HG02852 (cell line): ENCODE data around the gene LARGE1.

ENCODE experiments used
- ATAC-seq: cut with Tn5 transposase; IDR thresholded peaks from one replicate; pipeline ENCODE4 v1.9.1; 2021; ENCODE audit warnings: mild to moderate bottlenecking, moderate library complexity; ENCODE audit not compliant: unreplicated experiment

The LARGE1 gene

GRCh38 chr22:33781411-33781810 is 138.9 kb downstream of the LARGE1 start:
- no peak for ATAC-seq

- ATAC-seq = no peak
These were observed 139.6 kb downstream of the LARGE1 start for GRCh38 chr22:33780531-33781136.

DNA sequence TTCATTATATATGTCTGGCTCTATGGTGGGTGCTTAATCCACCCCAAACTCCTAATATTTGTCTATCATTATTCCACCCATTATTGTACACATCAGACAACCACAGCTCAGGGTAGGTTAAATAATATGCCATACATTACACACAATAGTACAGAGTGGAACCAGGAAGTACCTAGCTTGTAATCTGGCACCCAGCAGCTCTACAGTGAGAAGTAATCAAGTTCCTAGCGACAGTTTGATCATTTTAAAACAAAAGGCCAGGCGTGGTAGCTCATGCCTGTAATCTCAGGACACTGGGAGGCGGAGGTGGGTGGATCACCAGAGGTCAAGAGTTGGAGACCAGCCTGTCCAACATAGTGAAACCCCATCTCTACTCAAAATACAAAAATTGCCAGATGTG is 141.0 kb downstream of the LARGE1 start:
- ATAC-seq = no peak

DNA sequence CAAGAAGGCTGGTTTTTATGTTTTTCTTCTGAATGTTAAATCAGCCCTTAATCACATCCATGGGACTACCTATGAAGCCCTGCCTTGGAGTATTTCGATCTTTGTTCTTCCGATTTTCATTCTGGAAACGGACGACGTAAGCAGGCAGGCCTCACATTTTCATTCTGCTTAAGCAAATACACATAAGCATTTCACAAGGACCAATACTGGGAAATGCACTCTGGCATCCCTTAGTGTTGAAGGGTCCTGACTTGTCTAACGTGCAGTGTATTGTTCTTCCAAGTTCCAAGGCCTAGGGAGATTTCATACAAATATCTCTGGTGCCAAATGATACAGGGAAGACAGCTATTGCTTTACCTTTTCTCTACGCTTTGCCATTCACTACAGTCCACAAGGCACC is 143.8 kb downstream of the LARGE1 start:
- ATAC-seq = no peak

DNA sequence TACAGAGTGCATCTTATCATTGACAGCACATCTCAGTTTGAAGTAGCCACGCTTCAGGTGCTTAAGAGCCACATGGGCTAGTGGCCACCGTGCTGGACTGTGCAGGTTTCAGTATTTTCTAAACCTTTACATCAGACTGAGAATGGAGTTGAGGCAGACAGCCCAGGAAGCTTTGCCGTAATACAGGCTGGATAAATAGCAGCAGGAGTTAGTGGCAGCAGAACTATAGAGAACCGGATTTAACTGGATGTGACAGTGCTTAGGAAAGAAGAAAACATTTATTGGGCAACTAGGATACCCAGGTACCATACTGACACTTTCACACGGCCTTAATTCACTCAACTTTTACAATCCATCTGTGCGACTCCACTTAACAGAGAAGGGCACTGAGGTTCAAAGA is 145.5 kb downstream of the LARGE1 start:
- no peak for ATAC-seq

GRCh38 chr22:33772745-33773144 is 147.5 kb downstream of the LARGE1 start:
- no peak for ATAC-seq

- ATAC-seq = no peak
These were observed 149.1 kb downstream of the LARGE1 start for GRCh38 chr22:33771136-33771535.

DNA sequence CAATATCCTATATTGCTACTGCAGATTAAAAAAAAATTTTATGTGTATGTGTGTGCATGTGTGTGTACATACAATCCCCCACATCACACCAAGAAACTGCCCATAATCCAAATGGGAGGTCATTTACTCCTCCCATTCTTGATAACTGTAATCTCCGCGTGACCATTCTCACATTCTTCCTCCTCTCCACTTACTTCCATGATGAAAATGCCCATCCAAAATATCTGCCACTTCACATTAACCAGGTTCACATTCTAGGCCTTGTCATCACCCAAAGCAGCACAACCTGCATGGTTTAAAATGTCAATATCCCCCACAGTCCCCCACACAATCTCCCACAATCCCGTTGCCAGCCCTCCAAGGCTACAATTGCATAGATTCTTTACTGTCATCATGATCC is 149.6 kb downstream of the LARGE1 start:
- ATAC-seq = no peak

- no peak for ATAC-seq
These were observed 154.2 kb downstream of the LARGE1 start for GRCh38 chr22:33766091-33766490.

- no peak for ATAC-seq
These were observed 161.3 kb downstream of the LARGE1 start for GRCh38 chr22:33758961-33759360.

- no peak for ATAC-seq
These were observed 162.3 kb downstream of the LARGE1 start for GRCh38 chr22:33757802-33758483.

DNA sequence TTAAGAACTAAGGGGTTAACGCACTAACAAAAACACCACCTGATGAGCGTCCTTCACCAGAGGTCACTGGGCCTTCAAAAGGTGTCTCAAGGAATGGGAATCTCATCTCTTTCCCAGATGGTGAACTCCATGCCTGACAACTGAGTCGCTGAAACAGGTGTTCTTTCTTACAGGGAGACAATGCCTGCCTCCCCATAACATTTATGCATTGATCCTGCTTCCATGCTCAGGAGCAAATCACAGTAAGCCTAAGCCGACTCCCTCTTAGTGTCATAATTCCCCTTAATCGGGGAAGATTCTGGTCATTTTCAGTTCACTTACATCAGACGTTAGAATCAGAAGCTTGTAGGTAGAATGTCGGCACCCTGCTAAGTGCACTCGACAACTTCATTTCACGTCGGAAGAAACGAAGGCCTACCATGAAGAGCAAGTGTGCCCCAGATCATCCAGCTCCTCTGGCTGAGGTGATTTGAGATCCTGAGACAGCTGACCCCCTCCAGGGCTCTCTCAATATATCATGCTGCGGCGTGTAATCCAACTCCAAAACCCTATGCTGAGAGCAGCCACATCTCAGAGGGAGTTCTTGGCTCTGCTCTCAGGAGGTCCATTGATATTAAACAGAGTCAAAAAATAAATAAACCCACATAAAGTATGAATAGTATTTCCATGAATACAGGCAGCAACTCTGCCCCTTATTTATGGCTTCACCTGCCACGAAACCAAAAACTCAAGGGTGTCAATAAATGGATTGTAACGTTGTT is 163.1 kb downstream of the LARGE1 start:
- ATAC-seq = no peak

- ATAC-seq = no peak
These were observed 163.7 kb downstream of the LARGE1 start for GRCh38 chr22:33756508-33756949.

DNA sequence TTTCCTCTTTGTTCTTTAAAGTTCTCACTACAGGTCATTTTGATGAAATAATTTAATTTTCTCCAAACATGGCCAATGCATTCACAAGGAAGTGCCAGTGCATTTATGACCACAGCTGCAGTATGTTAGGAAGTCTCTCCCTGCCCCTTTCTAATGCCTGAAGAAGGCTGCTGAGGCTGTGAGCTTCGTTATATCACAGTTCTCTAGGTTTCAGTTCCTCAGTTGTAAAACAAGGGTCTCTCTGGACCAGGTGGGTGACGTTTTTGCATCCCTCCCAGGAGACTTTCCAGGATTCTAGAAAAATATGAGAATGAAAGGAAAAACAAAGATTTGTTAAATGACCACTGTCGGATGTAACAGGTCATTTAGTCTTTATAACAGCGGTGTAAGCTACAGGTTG is 171.6 kb downstream of the LARGE1 start:
- no peak for ATAC-seq

GRCh38 chr22:33747576-33748180 is 172.6 kb downstream of the LARGE1 start:
- no peak for ATAC-seq

DNA sequence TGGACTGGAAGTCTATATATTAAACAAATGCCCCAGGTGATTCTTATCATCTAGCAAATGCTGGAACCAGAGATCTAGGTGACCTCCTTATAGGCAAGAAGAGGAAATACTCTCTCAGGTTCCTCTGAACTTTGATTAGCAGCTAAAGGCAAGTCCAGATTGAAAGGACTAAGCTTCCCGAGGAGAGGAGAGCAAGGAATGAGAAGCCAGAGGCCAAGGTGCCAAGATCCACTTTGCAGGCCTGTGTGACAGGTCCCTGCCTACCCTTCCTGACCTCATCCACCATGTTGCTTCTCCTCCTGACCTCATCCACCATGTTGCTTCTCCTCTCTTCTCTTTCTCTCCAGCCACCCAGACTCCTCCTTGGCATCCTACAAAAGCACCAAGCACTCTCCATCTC is 173.2 kb downstream of the LARGE1 start:
- ATAC-seq = no peak

DNA sequence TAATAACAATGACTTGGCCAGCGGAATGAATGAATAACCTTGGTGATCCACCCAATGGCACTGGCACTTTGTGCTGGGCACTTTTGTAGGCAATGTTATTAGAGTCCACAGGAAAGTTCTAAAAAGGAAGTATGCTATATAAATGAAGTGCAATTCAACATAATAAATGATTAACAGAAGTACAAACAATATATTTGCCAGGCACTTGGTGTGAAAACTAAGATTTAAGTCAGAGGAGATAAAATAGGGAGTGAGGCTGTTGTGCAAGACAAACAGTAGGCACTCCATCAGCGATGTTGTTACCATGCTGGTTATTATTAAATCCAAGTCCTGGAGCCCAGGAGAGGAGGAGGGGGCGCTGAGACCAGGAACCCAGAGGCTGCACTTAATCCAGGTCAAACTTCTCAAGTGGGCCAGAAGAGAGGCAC is 173.8 kb downstream of the LARGE1 start:
- ATAC-seq = no peak

GRCh38 chr22:33745501-33745900 is 174.8 kb downstream of the LARGE1 start:
- ATAC-seq = no peak

GRCh38 chr22:33743756-33744155 is 176.5 kb downstream of the LARGE1 start:
- no peak for ATAC-seq

- ATAC-seq = no peak
These were observed 179.3 kb downstream of the LARGE1 start for GRCh38 chr22:33741025-33741424.

DNA sequence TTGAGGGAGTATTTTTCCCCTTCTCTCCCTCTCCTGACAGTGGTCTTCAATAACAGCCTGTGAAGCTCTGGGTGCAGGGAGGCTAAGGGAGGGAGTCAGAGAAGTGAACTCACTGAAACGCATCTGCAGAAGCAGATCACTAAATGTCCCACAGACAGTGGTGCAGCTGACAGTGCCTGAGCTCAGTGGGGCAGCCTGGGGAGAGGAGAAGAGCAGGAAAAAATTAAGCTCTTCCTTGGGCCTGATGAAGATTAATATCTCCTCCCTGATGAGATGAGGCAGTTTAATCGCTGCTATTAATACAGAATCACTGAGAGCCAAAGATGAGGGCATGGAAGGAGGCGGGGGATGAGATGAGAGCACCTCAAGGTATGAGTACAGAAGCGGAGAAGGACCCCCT is 180.8 kb downstream of the LARGE1 start:
- no peak for ATAC-seq

DNA sequence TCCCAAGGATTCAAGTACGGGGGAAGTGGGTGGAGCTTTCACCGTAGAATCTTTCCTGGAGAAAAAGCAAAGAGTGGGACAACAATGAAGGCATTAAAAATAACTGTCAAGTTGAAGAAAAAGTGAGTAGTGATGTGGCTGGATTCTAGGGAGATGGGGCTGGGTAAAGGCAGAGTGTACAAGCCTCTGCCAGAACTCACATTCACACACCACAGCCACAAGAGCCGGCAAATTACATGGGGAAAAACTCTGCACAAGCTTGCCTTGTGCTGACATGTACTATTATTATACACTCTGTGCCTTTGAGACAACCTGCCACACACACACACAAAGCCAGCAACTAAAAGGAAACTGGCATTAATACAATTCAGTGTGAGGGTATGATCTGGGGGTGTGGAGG is 182.6 kb downstream of the LARGE1 start:
- ATAC-seq = no peak
